Liver (tissue), 3 donors: Measurements from ENCODE around the gene LDB2.

Experiments used
- ATF3 ChIP-seq: IDR thresholded peaks from 2 replicates; pipeline ENCODE4 v1.6.1; 2016; ENCODE audit warnings: antibody characterized with exemption
- CTCF ChIP-seq: fragments of 150-350 bp; IDR thresholded peaks from 2 replicates; pipeline ENCODE4 v1.5.1; 2017; ENCODE audit warnings: improper control_type of control experiment, low read depth, low read length; ENCODE audit not compliant: missing input control
- EGR1 ChIP-seq, 2 donors: IDR thresholded peaks; 2 replicates each; pipeline ENCODE4 v1.6.1; 2016 to 2018; ENCODE audit warnings: antibody characterized with exemption in 2 of 2, low read depth in 2 of 2
- FOXA1 ChIP-seq: IDR thresholded peaks from 2 replicates; pipeline ENCODE4 v1.6.1; 2016; ENCODE audit warnings: antibody characterized with exemption
- FOXA2 ChIP-seq: IDR thresholded peaks from 2 replicates; pipeline ENCODE4 v1.6.1; 2016; ENCODE audit warnings: antibody characterized with exemption
- GABPA ChIP-seq, 2 donors: IDR thresholded peaks in 1 of 2; conservative IDR thresholded peaks in 1 of 2; 2 replicates each; pipeline ENCODE4 v1.6.1; 2016; ENCODE audit warnings: antibody characterized with exemption in 2 of 2, mild to moderate bottlenecking in 1 of 2, moderate library complexity in 1 of 2
- JUND ChIP-seq, 2 donors: IDR thresholded peaks; 2 replicates each; pipeline ENCODE4 v1.6.1; 2016; ENCODE audit warnings: antibody characterized with exemption in 2 of 2
- MAX ChIP-seq: IDR thresholded peaks from 2 replicates; pipeline ENCODE4 v1.6.1; 2016; ENCODE audit warnings: antibody characterized with exemption
- RAD21 ChIP-seq, 2 donors: IDR thresholded peaks; 2 replicates each; pipeline ENCODE4 v1.6.1; 2016; ENCODE audit warnings: antibody characterized with exemption in 2 of 2, mild to moderate bottlenecking in 2 of 2
- REST ChIP-seq: IDR thresholded peaks from 2 replicates; pipeline ENCODE4 v1.6.1; 2016; ENCODE audit warnings: antibody characterized with exemption, mild to moderate bottlenecking
- RXRA ChIP-seq, 2 donors: IDR thresholded peaks; 2 replicates each; pipeline ENCODE4 v1.6.1; 2017 to 2018; ENCODE audit warnings: antibody characterized with exemption in 2 of 2, mild to moderate bottlenecking in 1 of 2
- YY1 ChIP-seq: IDR thresholded peaks from 2 replicates; pipeline ENCODE4 v1.6.1; 2016; ENCODE audit warnings: antibody characterized with exemption, mild to moderate bottlenecking
- ZBTB33 ChIP-seq: IDR thresholded peaks from 2 replicates; pipeline ENCODE4 v1.6.1; 2016; ENCODE audit warnings: antibody characterized with exemption
- donor health status: healthy.
- donor health status: healthy.

- TF ChIP-seq CTCF, result no peak
- TF ChIP-seq REST, result no peak
- TF ChIP-seq MAX, result no peak
- TF ChIP-seq FOXA1, result no peak
- no peak for TF ChIP-seq YY1
- TF ChIP-seq GABPA (IDR thresholded peaks at IDR 0.05 in 1 of 2, conservative IDR thresholded peaks at IDR 0.05 in 1 of 2), result no peak
- no peak for TF ChIP-seq ATF3
- TF ChIP-seq EGR1 (IDR thresholded peaks at IDR 0.05; ENCODE audit: low read depth in 2 of 2), result no peak
- TF ChIP-seq RAD21 (IDR thresholded peaks at IDR 0.05), result no peak
- TF ChIP-seq FOXA2, result no peak
- TF ChIP-seq ZBTB33, result no peak
- no peak for TF ChIP-seq JUND (IDR thresholded peaks at IDR 0.05)
- TF ChIP-seq RXRA (IDR thresholded peaks at IDR 0.05), result no peak
These were observed 325.2 kb downstream of the LDB2 start for GRCh38 chr4:16573206-16573605.
